Loucy (cell line): Measurements from ENCODE around the gene SLC22A17.

Experiments
- CTCF ChIP-seq: fragments of 200-600 bp; sonication (generic); conservative IDR thresholded peaks from 2 replicates; pipeline ENCODE4 v1.5.1; 2014; ENCODE audit warnings: mild to moderate bottlenecking, antibody characterized with exemption, low read length
- EZH2phosphoT487 ChIP-seq: fragments of 200-600 bp; IDR thresholded peaks from 2 replicates; pipeline ENCODE4 v1.6.1; 2018; ENCODE audit warnings: antibody characterized with exemption, mild to moderate bottlenecking, moderate library complexity, borderline replicate concordance

GRCh38 chr14:23401291-23401690 lies 48.6 kb upstream of the SLC22A17 start:
- TF ChIP-seq CTCF (no peak), EZH2phosphoT487 (no peak)
